HEK293T (cell line): Measurements from ENCODE around the gene MAP4K1.

ENCODE experiments used
- CTCF ChIA-PET: fragments of 350-600 bp; formaldehyde crosslinking; extraction: SDS; loops from one replicate; lab custom pipeline; 2021; ENCODE audit warnings: antibody characterized with exemption, inconsistent platforms; lab: Yijun Ruan, JAX
- POLR2A ChIA-PET: fragments of 350-600 bp; formaldehyde crosslinking; extraction: SDS; loops from one replicate; lab custom pipeline; 2020; ENCODE audit warnings: antibody characterized with exemption, inconsistent platforms; lab: Yijun Ruan, JAX
- DNase-seq: peaks from one replicate; pipeline ENCODE4 v3.0.0; 2012; ENCODE audit warnings: mixed read lengths; ENCODE audit errors: extremely low spot score
- BHLHE40 ChIP-seq: fragments of 450-650 bp; IDR thresholded peaks from 2 replicates; pipeline ENCODE4 v1.6.1; 2016; ENCODE audit warnings: mild to moderate bottlenecking, moderate library complexity, borderline replicate concordance
- CTBP1 ChIP-seq: fragments of 450-650 bp; IDR thresholded peaks from 2 replicates; pipeline ENCODE4 v1.6.1; 2016; ENCODE audit warnings: borderline replicate concordance
- FOXA1 ChIP-seq: fragments of 450-650 bp; IDR thresholded peaks from 2 replicates; pipeline ENCODE4 v1.6.1; 2016; ENCODE audit warnings: mild to moderate bottlenecking
- FOXK2 ChIP-seq: fragments of 450-650 bp; IDR thresholded peaks from 2 replicates; pipeline ENCODE4 v1.6.1; 2016; ENCODE audit warnings: mild to moderate bottlenecking
- FOXM1 ChIP-seq: fragments of 450-650 bp; IDR thresholded peaks from 2 replicates; pipeline ENCODE4 v1.6.1; 2017; ENCODE audit warnings: mild to moderate bottlenecking, borderline replicate concordance
- HDGF ChIP-seq: fragments of 450-650 bp; IDR thresholded peaks from 2 replicates; pipeline ENCODE4 v1.6.1; 2017; ENCODE audit warnings: antibody characterized with exemption, borderline replicate concordance
- L3MBTL2 ChIP-seq: fragments of 450-650 bp; conservative IDR thresholded peaks from 2 replicates; pipeline ENCODE4 v1.6.1; 2016; ENCODE audit warnings: mild to moderate bottlenecking
- LEF1 ChIP-seq: fragments of 450-650 bp; IDR thresholded peaks from 2 replicates; pipeline ENCODE4 v1.6.1; 2017; ENCODE audit warnings: mild to moderate bottlenecking, borderline replicate concordance
- NFRKB ChIP-seq: fragments of 450-650 bp; IDR thresholded peaks from 2 replicates; pipeline ENCODE4 v1.6.1; 2016; ENCODE audit warnings: mild to moderate bottlenecking, moderate library complexity
- SP1 ChIP-seq: fragments of 450-650 bp; IDR thresholded peaks from 2 replicates; pipeline ENCODE4 v1.6.1; 2017
- TARDBP ChIP-seq: fragments of 450-650 bp; IDR thresholded peaks from 2 replicates; pipeline ENCODE4 v1.6.1; 2016
- ZNF384 ChIP-seq: fragments of 450-650 bp; IDR thresholded peaks from 2 replicates; pipeline ENCODE4 v1.6.1; 2016
- TF ChIP-seq, protein P1 (sequence below): fragments of 450-650 bp; IDR thresholded peaks from 2 replicates; pipeline ENCODE4 v1.6.1; 2016

Gene MAP4K1

DNA sequence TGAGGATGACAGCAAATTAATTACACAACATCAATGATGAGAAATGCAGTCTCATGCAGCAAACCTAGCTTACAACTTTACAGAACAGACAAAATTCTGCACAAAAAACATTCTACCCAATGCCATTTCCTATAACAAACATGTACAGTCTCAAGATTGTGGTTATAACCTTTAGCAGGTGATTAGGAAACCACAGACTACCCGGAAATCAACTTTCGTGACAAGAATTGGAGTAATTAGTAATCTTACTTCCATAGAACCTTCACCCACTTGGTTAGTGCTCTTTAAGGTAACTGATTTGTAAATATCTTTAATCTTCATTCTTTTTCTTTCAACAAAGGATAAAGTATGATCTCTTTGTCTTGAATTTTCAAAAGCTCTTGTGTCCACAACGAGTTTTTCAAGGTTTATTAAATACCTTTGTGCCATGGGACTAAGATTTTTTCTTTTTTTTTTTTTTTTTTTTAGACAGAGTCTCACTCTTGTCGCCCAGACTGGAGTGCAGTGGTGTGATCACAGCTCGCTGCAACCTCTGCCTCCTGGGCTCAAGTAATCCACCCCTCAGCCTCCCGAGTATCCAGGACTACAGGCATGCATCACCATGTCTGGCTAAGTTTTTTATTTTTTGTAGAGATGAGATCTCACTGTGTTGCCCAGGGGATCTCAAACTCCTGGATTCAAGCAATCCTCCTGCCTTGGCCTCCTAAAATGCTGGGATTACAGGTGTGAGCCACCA, 78.8 kb downstream of the MAP4K1 start:
- TF ChIP-seq LEF1 (no peak), NFRKB (no peak), ZNF384 (no peak), FOXA1 (no peak), TARDBP (no peak), BHLHE40 (no peak), FOXK2 (no peak)
- TF ChIP-seq, protein P1, sequence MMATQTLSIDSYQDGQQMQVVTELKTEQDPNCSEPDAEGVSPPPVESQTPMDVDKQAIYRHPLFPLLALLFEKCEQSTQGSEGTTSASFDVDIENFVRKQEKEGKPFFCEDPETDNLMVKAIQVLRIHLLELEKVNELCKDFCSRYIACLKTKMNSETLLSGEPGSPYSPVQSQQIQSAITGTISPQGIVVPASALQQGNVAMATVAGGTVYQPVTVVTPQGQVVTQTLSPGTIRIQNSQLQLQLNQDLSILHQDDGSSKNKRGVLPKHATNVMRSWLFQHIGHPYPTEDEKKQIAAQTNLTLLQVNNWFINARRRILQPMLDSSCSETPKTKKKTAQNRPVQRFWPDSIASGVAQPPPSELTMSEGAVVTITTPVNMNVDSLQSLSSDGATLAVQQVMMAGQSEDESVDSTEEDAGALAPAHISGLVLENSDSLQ, result no peak
- POLR2A ChIA-PET, result no interaction called here
- no peak for DNase-seq
- CTCF ChIA-PET, result interaction anchor here (0.9 kb wide), 1 partner anchor 18 kb away, joined by 3 read pairs; no protein-coding TSS in a partner anchor

GRCh38 chr19:38538386-38538785, 79.4 kb downstream of the MAP4K1 start:
- ChIA-PET POLR2A (no interaction called here), CTCF (no interaction called here)
- DNase-seq, result no peak
- TF ChIP-seq FOXM1, result no peak
- no peak for TF ChIP-seq L3MBTL2
- TF ChIP-seq ZNF384, result no peak
- no peak for TF ChIP-seq LEF1
- TF ChIP-seq FOXA1, result no peak
- no peak for TF ChIP-seq FOXK2
- TF ChIP-seq HDGF, result no peak
- TF ChIP-seq NFRKB, result no peak
- TF ChIP-seq SP1, result no peak
- TF ChIP-seq CTBP1, result no peak
- no peak for TF ChIP-seq TARDBP
